ENCODE data around the gene LCE1D.

Gene LCE1D, protein sequence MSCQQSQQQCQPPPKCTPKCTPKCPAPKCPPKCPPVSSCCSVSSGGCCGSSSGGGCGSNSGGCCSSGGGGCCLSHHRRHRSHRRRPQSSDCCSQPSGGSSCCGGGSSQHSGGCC

DNA sequence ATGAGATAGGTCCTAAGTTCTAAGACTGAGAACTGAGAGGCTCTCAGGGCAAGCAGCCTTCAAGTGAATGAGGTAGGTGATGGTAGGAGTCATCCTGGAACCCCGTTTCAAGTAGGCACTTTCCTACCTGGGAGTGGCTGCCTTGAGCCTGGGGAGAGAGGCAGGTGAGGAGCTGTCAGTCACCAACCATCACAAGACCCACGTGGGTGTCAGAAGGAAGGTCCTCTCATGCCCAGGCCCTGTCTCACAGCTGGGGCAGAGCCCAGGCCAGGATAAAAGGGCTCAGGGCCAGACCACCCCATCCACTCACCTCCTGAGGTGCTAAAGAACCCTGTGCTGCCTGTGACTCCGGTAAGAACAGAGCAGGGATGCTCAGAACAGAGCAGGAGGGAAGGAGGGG is at the start of gene LCE1D:
Gene LCE1D, plus strand, starts transcription at position 301 of the 400 bp plus-strand sequence. CDS start 1,074 bp downstream, outside the sequence.
- DNase-seq: no peak

DNA sequence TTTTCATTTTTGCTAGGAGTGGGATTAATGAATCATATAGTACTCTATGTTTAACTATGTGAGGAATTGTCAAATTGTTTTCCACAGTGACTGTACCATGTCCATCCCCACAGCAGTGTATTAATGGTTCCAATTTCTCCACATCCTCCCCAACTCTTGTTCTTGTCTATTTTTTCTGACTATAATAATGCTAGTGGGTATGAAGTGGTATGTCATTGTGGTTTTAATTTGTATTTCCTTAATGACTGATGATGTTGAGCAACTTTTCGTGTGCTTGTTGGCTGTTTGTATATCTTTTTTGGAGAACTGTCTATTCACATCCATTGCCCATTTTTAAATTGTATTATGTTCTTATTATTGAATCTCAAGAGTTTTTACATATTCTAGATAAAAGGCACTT is 48.7 kb upstream of the LCE1D start:
- DNase-seq: no peak

DNA sequence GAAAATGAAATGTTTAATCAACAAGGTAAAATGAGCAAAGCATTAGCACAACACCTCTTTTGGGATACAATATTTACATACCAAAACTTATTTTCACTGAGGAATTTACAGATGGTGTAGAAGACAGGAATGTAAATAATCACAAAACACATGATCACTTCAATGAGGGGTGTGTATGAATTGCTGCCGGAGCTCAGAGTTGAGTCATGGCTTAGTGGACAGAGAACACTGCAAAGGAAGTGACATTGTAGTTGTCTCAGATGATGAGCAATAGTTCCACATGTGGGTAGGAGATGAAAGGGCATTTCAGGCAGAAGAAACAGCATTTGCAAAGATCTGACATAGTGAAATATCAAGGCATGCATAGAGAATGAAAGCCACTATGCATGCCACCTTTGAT is 44.3 kb upstream of the LCE1D start:
- DNase-seq: no peak

DNA sequence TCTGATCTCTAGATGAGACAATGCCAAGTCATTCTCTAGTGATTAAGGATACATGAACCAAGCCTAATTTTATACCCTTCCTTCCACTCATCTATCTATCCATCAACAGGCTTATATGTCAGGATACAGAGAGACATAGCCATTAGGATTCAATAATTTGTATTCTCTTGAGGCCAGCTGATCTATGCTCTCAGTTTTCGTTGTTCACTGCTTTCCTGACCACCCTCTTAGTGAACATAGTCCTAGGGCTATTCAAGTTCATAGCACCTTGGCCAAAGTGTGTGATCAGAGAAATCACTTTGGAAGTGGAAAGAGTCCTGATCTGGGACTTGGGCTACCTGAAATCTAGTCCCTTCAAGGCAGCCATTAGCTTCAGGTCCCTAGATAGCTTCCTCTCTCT is 42.9 kb upstream of the LCE1D start:
- DNase-seq: no peak

DNA sequence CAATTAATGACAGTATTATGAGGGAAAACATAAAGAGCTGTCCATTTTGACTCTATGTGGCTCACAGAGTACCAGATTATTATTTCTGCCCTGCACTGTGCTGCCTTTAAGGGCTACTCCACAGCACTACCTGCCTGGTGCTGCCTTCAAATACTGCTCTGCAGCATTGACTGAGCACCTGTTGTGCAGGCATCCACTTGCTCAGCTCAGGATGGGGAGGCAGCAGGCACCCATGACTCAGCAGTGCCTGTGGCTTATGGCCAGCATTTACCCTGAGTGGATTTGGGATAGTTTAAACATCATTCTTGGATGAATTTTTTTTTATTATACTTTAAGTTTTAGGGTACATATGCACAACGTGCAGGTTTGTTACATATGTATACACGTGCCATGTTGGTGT is 39.6 kb upstream of the LCE1D start:
- DNase-seq: no peak

DNA sequence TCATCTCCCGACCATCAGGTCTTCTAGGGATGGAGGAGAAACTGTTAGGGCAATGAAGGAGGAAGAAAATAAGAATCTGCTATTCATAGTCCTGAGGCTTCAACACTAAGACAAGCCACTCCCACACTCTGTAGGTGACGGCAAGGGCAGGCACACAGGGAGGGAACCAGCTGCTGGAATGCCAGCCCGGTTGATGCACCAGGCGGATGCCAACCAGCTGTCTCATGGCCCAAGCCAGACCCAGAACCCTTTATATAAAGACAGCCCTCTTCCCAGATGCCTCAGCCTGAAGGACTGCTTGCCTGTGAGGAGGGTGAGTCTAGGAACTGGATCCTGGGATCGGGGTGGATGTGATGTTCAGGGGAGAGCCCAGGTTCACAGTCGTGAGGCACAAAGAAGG is 38.8 kb upstream of the LCE1D start, which contains the start of gene KPRP:
Gene KPRP, plus strand, starts transcription at position 279 of the 400 bp plus-strand sequence. CDS start 1,564 bp downstream, outside the sequence.
- DNase-seq: no peak

DNA sequence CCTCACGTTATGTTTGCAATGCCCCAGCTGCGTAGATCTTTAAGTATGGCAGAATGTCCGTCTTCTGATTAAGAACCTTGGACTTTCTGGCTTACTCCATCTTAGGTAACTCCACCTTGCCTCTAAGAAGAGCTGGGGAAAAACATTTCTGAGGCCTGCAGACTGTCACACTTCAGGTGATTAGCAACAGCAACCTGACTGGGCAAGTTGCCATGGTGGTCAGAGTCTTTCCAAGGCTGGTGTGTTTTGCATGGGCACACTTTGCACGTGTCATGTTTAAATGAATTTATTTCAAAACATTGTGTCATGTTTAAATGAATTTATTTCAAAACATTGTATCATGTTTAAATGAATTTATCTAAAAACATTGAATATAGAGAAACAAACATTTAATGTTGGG is 37.9 kb upstream of the LCE1D start:
- no peak for DNase-seq

DNA sequence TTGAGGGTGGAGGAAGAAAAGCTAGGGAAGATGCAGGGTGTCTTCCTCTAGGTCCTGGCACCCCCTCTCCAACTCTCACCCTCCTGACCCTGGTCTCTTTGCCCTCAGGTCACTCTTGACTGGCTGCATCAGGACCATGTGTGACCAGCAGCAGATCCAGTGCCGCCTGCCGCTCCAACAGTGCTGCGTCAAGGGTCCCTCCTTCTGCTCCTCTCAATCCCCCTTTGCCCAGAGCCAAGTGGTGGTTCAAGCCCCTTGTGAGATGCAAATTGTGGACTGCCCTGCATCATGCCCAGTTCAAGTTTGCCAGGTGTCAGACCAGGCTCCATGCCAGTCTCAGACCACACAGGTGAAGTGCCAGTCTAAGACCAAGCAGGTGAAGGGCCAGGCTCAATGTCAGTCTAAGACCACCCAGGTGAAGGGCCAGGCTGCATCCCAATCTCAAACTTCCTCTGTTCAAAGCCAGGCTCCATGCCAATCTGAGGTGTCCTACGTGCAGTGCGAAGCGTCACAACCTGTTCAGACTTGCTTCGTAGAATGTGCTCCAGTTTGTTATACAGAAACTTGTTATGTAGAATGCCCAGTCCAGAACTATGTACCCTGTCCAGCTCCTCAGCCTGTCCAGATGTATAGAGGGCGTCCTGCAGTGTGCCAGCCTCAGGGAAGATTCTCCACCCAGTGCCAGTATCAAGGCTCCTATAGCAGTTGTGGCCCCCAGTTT is 36.9 kb upstream of the LCE1D start:
- DNase-seq: no peak

DNA sequence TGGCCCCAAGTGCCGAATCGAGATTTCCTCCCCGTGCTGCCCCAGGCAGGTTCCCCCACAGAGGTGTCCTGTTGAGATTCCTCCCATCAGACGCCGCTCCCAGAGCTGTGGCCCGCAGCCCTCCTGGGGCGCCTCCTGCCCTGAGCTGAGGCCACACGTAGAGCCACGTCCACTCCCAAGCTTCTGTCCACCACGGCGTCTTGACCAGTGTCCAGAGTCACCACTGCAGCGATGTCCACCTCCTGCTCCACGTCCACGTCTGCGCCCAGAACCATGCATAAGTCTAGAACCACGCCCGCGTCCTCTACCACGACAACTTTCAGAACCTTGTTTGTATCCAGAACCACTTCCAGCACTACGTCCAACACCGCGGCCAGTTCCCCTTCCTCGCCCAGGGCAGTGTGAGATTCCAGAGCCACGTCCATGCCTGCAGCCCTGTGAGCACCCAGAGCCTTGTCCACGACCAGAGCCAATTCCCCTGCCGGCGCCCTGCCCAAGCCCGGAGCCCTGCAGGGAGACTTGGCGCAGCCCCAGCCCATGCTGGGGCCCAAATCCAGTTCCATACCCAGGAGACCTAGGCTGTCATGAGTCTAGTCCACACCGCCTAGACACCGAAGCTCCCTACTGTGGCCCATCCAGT is 35.9 kb upstream of the LCE1D start:
- DNase-seq: no peak

DNA sequence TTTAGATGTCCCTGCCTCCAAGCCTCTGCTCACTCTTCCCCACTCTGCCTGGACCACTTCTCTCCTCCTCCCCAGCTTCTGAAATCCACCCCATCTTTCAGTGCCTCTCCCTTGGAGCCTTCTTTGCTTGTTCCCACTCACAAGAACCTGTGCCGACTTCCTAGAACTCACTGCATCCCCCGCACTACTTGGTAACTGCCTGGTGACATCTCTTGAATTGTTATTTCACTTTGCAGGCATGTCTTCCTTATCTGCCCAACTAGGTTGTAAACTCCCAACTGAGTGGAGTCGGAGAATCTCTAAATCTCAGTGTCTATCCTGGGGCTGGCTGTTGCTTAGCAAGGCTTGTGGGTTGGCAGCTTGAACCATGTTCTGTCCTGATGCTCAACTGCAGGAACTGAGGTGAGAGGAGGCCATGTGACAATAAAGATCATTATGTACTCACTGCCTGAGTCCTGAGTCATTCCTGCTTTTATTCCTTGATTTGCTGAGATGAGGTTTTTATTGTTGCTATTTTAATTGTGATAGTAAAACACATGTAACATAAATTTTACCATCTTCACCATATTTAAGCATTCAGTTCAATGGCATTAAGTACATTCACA is 34.8 kb upstream of the LCE1D start:
- DNase-seq: no peak

DNA sequence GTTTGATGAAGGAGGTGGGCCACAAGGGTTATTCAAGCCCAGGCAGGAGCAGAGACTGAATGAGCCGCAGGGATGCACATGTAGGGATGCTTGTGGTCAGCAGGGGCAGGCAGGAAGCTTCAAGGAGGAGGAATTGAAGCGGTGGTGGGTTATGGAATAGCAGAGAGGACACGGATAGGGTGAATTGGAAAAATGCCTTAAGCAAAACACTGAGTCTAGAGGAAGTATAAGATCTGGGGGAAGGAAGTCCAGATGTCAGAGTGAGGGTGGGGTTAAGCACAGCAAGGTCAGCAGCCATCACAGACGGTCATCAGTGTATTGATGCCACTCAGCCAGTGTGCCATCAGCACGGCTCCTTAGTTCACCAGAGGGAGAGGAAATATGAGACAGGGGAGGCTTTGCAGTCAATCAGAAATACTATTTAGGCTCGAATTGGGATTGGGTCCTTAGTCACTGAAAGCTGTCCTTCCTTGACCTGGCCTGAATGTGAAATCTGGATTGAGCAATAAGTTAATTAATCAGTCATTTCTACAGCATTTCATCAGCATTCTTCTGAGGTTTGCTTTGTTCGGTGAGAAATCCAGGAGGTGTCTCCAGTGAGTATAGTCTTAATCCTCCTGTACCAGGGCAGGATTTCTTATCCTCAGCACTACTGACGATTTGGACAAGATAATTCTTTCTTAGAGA is 27.5 kb upstream of the LCE1D start:
- no peak for DNase-seq

DNA sequence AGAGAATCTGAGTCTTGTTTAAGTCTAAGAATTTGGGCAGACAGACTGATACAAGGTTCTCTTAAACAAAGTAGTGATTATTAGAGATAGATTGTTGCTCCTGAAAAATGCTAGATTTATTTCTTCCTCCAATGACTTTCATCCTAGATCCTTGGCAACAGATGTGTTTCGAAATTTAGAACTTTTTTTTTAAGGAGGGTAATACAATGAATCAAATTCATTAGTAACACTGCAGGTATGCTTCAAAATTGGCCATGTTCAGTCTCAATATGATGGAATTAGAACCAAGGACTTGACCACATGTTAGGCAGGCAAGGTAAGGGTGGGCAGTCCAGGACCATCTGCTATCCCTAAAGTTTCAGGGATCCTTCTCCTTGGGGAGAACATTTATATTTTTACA is 26.1 kb upstream of the LCE1D start:
- no peak for DNase-seq

DNA sequence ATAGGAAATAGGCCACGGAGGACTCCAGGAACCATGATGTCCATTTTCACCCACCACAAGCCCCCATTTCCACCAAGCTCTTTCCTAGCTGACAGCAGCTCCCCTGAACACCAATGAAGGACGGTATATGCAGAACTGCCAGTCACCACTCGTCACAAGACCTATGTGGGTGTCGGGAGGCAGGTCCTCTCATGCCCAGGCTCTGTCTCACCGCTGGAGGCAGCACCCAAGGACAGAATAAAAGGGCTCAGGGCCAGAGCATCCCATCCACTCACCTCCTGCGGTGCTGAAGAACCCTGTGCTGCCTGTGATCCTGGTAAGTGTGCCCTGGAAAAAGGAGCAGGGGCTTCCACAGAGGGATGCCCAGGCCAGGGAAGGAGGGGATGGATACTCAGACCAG is 21.6 kb upstream of the LCE1D start, which contains the start of gene LCE1F:
Gene LCE1F, plus strand, starts transcription at position 266 of the 400 bp plus-strand sequence. CDS start 1,232 bp downstream, outside the sequence.
- DNase-seq: no peak

DNA sequence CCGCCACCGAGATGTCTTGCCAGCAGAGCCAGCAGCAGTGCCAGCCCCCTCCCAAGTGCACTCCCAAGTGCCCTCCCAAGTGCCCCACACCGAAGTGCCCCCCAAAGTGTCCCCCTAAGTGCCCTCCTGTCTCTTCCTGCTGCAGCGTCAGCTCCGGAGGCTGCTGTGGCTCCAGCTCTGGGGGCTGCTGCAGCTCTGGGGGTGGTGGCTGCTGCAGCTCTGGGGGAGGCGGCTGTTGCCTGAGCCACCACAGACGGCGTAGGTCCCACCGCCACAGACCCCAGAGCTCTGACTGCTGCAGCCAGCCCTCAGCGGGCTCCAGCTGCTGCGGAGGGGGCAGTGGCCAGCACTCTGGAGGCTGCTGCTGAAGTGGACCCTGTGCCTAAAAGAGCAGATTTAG is 20.2 kb upstream of the LCE1D start:
- DNase-seq: no peak

DNA sequence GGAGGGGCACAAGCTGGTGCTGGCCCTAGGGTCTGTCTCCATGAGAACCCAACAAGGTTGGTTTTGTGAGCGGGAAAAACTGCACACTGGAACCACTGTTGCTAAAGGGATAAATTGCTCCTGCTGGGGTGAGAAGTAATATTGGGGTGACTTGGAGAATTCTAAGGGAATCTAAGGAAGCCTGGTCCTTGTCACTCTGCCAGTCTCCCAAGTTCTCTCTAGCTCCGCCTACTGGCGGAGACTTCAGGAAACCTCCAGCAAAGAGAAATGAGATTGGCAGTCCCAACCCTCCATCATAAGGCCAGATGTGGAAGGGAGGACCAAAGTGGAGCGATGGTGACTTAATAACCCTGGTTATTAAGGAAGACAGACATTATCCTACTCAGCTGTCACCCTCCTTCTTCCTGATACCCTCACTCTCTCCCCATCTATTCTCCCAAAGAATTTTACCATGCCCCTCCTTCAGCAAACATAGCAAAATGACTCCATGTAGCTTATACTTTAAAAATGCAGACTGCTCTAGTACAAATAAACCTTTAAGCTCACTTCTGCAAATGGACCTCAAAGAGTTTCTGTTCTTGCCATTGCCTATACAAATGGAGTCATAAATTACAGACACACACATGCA is 18.9 kb upstream of the LCE1D start:
- DNase-seq: no peak

DNA sequence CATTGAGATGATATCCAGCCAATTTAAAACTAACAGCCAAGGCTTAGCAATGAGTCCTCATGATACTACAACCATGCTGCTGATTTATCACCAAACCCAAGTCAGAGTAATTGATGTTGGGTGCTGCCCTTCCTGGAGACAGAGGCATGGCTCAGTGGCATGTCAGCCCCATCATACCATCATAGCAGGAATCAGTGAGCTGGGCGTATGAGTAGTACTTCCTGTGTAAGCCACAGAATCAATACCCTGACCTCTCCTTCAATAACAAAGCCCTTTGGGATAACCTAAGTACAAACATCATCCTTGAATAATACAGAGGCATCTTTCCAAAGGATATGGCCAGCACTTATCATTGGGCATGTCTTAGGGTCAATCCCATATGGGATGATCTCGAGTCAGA is 13.4 kb upstream of the LCE1D start:
- no peak for DNase-seq

DNA sequence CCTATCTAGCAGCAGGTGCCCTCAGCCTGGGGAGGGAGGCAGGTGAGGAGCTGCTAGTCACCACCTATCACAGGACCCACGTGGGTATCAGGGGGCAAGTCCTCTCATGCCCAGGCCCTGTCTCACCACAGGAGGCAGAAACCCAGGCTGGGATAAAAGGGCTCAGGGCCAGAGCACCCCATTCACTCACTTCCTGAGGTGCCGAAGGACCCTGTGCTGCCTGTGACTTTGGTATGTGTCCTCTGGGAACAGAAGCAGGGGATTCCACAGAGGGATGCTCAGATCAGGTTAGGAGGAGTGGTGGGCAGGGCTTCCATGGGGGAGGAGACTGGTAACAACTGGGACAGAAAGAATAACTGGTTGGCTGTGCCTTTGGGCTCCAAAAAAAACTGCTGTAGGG is 10.4 kb upstream of the LCE1D start, which contains the start of gene LCE1E:
Gene LCE1E, plus strand, starts transcription at position 181 of the 400 bp plus-strand sequence. CDS start 1,043 bp downstream, outside the sequence.
- DNase-seq: no peak

DNA sequence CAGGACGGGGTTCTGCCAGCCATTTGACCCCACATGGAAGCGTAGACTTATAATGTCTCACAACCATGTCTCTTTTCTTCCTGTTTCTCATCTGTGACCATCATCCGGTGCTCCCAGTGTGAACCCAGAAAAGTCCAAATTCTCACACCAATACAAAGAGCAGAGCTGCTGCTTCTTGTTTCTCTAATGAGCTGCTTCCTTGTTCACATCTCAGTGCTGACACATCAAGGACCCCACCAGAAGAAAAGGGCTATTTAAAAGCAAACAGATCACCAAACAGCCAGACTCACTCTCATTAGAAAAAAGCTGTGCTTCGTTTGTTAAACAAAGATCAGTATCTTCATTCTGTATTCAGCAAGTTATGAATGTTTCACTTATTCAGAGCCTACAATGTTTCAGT is 835 bp upstream of the LCE1D start:
- no peak for DNase-seq

DNA sequence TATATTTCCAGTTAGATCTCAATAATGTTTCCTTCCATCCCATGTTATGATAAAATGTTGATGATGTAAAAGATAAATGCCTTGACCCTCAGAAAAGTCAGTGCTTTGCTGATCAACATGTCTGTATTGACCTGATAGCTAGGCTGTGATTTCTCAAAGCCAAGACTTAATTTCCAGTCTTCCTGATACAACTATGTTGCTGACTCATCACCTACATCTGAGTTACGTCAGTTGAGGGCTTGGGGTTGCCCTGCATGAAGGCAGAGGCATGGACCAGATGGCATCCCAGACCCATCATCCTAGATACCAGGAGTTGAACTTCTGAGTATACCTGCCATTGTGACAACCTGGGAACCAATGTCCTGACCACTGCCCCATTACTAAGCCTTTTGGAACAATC is 4.8 kb downstream of the LCE1D start:
- no peak for DNase-seq

DNA sequence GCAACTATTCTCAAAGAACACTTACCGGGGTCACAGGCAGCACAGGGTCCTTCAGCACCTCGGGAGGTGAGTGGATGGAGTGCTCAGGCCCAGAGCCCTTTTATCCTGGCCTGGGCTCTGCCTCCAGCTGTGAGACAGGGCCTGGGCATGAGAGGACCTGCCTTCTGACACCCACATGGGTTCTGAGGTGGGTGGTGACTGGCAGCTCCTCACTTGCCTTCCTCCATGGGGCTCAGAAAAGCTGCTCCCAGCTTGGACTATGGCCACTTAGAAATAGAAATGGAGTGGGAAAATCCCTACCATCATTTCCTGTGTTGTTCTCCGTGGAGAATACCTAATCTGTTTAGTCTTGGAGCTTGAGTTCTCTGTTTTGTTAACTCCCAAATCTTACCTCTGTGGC is 10.1 kb downstream of the LCE1D start, which contains the start of gene LCE1C:
Gene LCE1C, minus strand, starts transcription at position 76 of the 400 bp plus-strand sequence. CDS start 1,173 bp downstream, outside the sequence.
- DNase-seq: no peak

DNA sequence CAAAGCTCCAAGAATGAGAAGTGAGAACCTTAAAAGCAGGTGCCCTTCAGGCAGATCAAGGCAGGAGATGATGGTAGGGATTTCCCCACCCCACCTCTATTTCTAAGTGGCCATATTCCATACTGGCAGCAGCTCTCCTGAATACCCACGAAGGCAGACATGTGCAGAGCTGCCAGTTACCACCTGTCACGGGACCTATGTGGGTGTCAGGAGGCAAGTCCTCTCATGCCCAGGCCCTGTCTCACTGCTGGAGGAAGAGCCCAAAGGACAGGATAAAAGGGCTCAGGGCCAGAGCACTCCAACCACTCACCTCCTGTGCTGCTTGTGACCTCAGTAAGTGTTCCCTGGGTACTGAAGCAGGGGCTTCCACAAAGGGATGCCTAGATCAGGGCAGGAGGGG is 14.5 kb downstream of the LCE1D start:
- no peak for DNase-seq

DNA sequence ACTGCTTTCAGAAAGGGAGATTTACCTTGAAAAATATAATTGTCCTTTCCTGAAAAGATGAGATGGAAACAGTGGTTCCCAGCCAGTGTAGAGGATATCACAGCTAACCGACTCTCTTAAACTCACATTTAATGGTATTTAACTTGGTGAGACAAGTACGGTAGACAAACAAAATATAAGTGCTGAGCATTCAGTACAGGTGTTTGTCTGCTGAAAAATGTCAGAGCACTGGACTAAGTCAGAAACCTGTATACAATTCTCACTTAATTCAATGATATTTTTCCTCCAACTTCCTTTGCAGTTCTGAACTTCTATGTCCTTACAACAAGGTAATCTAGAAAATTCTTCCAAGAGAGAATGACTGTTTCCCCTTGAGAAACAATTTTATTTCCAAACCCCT is 15.2 kb downstream of the LCE1D start, which contains the start of gene LCE1B:
Gene LCE1B, plus strand, starts transcription at position 301 of the 400 bp plus-strand sequence. CDS start 476 bp downstream, outside the sequence.
- DNase-seq: no peak
